HG02642 (cell line): ENCODE measurements around the gene RIN3.

ENCODE experiments used
- ATAC-seq: cut with Tn5 transposase; IDR thresholded peaks from one replicate; pipeline ENCODE4 v1.9.1; 2021; ENCODE audit warnings: mild to moderate bottlenecking; ENCODE audit not compliant: unreplicated experiment, poor library complexity

Gene RIN3

DNA sequence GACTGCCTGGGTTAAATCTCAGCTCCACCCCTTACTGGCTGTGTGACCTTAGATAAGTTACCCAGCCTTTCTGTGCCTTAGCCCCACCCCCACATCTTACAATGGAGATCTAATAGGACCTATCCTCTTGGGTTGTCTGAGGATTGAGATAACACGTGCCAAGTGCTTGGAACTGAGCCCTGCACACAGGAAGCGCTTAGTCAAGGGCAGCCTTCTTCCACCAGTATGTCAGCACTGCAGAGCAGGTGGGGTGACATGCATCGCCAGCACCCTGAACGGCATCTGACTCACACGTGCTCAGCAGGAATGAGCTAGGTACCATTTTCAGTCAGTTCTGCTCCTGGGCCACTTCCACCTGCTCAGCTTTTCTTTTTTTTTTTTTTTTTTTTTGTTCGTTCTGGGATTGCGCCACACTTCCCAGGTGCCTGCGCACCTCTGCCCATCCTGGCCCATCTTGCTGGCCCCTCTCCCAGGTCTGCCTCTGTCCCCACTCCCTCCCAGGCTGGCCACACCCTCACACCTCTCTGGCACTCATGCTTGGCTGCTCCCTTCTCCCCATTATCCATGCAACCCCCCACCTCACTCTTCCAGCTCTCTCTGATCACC lies 215.3 kb downstream of the RIN3 start:
- ATAC-seq = peak; percentile 79

DNA sequence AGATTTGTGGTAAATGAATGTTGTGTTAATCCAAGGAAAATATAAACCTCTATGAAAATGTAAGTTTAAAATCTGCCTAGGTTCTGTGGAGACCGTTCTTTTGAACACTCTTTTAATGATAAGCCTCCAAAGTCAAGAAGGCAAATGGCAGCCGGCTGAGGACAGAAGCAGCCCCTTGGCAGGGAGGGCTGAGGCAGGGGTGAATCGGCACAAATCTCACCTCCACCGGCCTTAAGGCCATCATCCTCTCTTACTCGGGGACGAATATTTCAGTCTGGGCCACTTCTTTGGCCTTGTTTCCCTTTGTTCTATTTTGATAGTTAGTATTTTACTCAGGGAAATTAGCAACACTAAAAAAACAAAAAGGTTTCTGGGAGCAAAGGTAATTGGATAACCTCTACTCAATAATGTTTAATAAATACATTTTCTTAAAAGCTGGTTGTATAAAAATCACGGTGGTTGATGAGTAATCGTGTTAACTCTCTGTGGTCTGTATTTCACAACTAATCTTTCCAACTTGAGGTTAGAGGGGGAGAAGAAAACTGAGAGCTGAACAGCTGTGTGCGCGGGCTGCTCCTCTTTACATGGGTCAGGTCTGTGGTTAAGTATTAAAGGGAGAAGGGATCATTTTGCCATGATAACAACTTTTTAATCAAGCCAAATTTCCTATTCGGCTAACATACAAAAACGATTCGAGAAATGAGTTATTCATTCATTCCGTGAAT lies 216.2 kb downstream of the RIN3 start:
- ATAC-seq = peak; percentile 65

DNA sequence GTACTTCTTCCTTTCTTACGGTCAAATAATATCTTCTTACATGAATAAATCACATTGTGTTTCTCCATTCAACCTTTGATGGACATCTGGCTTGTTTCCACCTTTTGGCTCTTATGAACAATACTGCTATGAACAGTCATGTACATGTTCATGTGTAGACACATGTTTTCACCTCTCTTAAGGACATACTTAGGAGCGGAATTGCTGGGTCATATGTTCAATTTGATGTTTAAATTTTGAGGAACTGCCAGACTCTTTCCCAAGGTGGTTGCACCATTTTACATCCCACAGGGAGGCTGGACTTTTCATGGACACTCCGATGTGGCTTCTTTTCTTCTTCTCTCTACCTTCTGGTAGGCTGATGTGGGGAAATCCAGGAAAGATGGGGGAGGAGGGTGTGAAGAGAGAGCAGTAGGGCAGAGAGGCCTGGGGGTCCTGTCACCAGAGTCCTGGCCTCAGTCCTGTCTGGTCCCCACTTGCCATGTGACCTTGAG lies 218.1 kb downstream of the RIN3 start:
- no peak for ATAC-seq

DNA sequence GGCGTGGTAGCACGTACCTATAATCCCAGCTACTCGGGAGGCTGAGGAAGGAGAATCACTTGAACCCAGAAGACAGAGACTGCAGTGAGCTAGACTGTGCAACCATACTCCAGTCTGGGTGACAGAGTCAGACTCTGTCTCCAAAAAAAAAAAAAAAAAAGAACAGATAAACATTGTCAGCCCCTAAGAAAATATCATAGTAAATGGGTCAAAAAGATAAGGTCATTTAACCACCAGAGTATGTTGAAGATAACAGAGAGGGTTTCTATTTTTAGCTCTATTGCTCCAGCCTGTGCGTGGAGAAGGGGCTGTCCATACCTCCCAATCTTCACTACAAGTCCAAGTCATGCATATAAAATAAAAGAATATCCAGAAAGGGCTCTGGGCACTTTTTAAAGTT lies 219.4 kb downstream of the RIN3 start:
- no peak for ATAC-seq

DNA sequence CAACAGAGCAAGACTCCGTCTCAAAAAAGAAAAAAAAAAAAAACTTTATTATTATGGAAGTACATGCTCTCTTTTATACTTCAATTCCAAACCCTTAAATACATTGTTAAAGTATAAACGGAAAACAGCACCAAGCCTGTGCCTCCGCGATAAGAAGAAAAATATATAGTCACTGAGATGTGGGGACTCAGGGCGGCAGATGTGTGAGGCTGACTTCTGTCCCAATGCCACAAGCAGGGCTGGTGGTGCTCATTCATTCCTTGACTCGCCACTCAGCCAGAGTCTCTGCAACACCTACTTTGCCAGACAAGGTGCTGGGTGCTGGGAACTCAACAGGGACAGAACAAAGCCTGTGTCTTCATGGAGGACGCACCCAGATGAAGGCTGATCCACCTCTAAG lies 221.0 kb downstream of the RIN3 start:
- ATAC-seq = no peak

DNA sequence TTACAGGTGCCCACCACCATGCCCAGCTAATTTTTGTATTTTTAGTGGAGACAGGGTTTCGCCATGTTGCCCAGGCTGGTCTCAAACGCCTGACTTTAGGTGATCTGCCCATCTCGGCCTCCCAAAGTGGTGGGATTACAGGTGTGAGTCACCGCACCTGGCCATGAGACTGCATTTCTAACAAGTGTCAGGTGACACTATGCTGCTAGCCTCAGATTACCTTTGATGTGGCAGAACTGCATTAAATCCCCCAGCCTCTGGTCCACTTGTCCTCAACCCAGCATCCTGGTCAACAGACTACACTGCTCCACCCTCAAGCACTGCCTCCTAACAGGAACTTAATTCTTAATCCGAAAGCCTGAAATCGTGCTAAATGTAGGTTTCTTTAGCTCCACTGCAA lies 221.8 kb downstream of the RIN3 start:
- no peak for ATAC-seq

DNA sequence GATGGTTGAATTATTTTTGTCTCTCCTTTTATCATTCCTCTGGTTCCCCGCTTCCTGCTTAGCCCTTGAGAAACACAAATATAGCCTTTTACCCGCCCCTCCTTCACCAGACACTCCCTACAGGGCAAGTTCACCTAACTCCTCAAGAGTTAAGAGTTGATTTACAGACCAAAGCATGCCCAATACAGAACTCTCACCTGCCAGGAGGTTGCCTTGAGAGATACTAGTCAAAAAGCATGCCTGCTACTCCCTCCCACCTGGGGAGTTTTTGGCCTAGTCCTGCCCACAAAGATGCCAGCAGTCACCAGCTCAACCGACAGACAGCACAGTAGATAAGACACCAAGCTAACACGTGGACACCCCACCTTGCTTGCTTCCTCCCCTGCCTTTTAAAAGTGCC lies 223.6 kb downstream of the RIN3 start:
- no peak for ATAC-seq

DNA sequence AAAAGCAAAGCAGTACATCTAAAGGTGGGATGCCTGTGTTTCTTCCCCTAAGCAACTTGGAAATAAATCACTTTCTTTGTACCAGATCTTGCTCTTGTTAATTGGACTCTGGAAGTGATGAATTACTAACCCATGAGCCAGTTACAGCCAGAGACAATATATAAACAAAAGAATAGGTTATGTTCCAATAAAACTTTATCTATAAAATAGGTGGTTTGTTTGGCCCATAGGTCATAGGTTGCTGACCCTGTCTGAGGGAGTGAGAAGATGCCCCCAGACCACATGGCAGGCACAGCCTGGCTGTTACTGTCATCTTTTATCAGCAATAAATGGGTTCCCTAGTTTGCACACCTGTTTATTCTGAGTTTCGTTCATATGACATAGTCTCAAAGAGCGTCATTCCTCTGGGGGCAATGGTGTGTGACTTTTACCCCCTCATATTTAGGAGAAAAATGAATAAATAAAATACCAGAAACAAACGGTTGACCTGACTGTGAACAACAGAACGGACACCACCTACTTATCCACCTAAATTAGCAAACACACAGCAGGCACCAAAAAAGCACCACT lies 224.1 kb downstream of the RIN3 start:
- no peak for ATAC-seq
